Measurements from ENCODE around the gene CBR1. TPM values are rescaled to one million over a fixed set of nuclear protein-coding genes. Genes with fewer than 3 reads are reported as not detected.

Gene CBR1
- total RNA-seq, 1 experiment from 2014 or later, result 297 TPM

- ChIA-PET CTCF (no interaction called here), POLR2A (ENCODE audit: unreplicated experiment) (no interaction called here)
- ATAC-seq (no peak), DNase-seq (no peak)
- H3F3A ChIP-seq (ENCODE audit: low read length, unreplicated experiment), result no peaks in the 10 kb centered on the region
- TF ChIP-seq EZH2phosphoT487 (IDR thresholded peaks at IDR 0.05; ENCODE audit: borderline replicate concordance, low read length) (no peak), EZH2 (IDR thresholded peaks at IDR 0.05; ENCODE audit: low read length, unreplicated experiment) (no peak)
- TF ChIP-seq, protein P1, sequence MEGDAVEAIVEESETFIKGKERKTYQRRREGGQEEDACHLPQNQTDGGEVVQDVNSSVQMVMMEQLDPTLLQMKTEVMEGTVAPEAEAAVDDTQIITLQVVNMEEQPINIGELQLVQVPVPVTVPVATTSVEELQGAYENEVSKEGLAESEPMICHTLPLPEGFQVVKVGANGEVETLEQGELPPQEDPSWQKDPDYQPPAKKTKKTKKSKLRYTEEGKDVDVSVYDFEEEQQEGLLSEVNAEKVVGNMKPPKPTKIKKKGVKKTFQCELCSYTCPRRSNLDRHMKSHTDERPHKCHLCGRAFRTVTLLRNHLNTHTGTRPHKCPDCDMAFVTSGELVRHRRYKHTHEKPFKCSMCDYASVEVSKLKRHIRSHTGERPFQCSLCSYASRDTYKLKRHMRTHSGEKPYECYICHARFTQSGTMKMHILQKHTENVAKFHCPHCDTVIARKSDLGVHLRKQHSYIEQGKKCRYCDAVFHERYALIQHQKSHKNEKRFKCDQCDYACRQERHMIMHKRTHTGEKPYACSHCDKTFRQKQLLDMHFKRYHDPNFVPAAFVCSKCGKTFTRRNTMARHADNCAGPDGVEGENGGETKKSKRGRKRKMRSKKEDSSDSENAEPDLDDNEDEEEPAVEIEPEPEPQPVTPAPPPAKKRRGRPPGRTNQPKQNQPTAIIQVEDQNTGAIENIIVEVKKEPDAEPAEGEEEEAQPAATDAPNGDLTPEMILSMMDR (conservative IDR thresholded peaks at IDR 0.05; ENCODE audit: low read depth, low read length), result no peak
- H4K20me1 ChIP-seq (ENCODE audit: low read length), result no peaks in the 10 kb centered on the region
- no peak overlapping the region for H2AFZ ChIP-seq (ENCODE audit: low read length)
- intact Hi-C loops (cut with micrococcal nuclease), result loop anchor here (2.0 to 10.0 kb wide), 4 partner anchors 83 to 1145 kb away; no protein-coding TSS in a partner anchor
- no peaks in the 10 kb centered on the region for H3K4me1 ChIP-seq (ENCODE audit: insufficient read depth, low read length)
- H3K9me3 ChIP-seq (ENCODE audit: low read length), result no peaks in the 10 kb centered on the region
- no peaks in the 10 kb centered on the region for H3K9me2 ChIP-seq (replicated peaks; ENCODE audit: low read length)
- no peak overlapping the region for H3K4me2 ChIP-seq (ENCODE audit: low read length)
- H3K79me2 ChIP-seq (ENCODE audit: low read length), result no peaks in the 10 kb centered on the region
- no peak overlapping the region for H3K27ac ChIP-seq (ENCODE audit: low read length)
- no peak overlapping the region for H3K9ac ChIP-seq (ENCODE audit: low read length)
- H3K4me3 ChIP-seq (ENCODE audit: low read length), result no peak overlapping the region
- H3K27me3 ChIP-seq (ENCODE audit: low read length), result no peaks in the 10 kb centered on the region
- H3K36me3 ChIP-seq (ENCODE audit: low read depth, low read length), result no peaks in the 10 kb centered on the region
- no TSS peak for BruUV-seq (replicated peaks)
Measured at GRCh38 chr21:36029309-36029708, 40.5 kb upstream of the CBR1 start.

- Histone ChIP-seq H4K20me1 (ENCODE audit: low read length) (no peaks in the 10 kb centered on the region), H3K79me2 (ENCODE audit: low read length) (no peaks in the 10 kb centered on the region), H3K4me3 (ENCODE audit: low read length) (no peak overlapping the region), H2AFZ (ENCODE audit: low read length) (no peak overlapping the region), H3K9me2 (replicated peaks; ENCODE audit: low read length) (no peaks in the 10 kb centered on the region), H3K9me3 (ENCODE audit: low read length) (no peaks in the 10 kb centered on the region), H3K27ac (ENCODE audit: low read length) (no peak overlapping the region), H3K4me1 (ENCODE audit: insufficient read depth, low read length) (no peaks in the 10 kb centered on the region), H3F3A (ENCODE audit: low read length, unreplicated experiment) (no peaks in the 10 kb centered on the region), H3K9ac (ENCODE audit: low read length) (no peak overlapping the region), H3K27me3 (ENCODE audit: low read length) (no peaks in the 10 kb centered on the region), H3K4me2 (ENCODE audit: low read length) (no peak overlapping the region), H3K36me3 (ENCODE audit: low read depth, low read length) (peaks cover 8% of the 10 kb centered on the region)
- intact Hi-C loops (cut with micrococcal nuclease), result no loop called here
- BruUV-seq (replicated peaks), result no TSS peak
- CTCF ChIA-PET, result no interaction called here
- ATAC-seq (no peak), DNase-seq (peak; percentile 11)
- TF ChIP-seq EZH2phosphoT487 (IDR thresholded peaks at IDR 0.05; ENCODE audit: borderline replicate concordance, low read length) (no peak), EZH2 (IDR thresholded peaks at IDR 0.05; ENCODE audit: low read length, unreplicated experiment) (no peak)
- TF ChIP-seq, protein P1 (conservative IDR thresholded peaks at IDR 0.05; ENCODE audit: low read depth, low read length), result no peak
- POLR2A ChIA-PET (ENCODE audit: unreplicated experiment), result no interaction called here
Measured at GRCh38 chr21:36030581-36031189, 39.1 kb upstream of the CBR1 start.

DNA sequence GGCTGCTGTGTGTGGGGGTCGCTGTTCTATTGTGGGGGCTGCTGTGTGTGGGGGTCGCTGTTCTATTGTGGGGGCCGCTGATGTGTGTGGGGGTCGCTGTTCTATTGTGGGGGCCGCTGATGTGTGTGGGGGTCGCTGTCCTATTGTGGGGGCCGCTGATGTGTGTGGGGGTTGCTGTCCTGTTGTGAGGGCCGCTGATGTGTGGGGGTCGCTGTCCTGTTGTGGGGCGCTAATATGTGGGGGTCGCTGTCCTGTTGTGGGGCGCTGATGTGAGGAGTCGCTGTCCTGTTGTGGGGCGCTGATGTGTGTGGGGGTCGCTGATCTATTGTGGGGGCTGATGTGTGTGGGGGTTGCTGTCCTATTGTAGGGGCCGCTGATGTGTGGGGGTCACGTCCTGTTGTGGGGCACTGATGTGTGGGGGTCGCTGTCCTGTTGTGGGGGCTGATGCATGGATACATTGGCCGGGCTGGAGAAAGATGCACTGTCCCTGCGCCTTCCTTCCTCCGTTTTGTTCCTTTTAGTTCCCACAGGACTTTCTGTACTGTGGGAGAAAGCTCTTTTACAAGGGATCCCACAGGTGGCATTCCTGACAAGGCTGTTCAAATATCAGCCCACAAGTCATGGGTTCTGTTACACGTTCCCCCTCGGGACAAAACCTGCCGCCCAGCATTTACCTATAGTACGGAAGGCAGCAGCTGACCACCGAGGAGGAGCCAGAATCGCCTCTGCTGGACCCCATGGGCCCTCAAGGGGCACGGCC is 37.0 kb upstream of the CBR1 start:
- no peaks in the 10 kb centered on the region for H3K27me3 ChIP-seq (ENCODE audit: low read length)
- intact Hi-C loops (cut with micrococcal nuclease), result no loop called here
- no peak overlapping the region for H3K27ac ChIP-seq (ENCODE audit: low read length)
- H2AFZ ChIP-seq (ENCODE audit: low read length), result no peak overlapping the region
- ATAC-seq, result no peak
- H3K4me2 ChIP-seq (ENCODE audit: low read length), result no peak overlapping the region
- H3K4me3 ChIP-seq (ENCODE audit: low read length), result no peak overlapping the region
- CTCF ChIA-PET, result interaction anchor here (0.6 kb wide), 1 partner anchor 80 kb away, joined by 3 read pairs; no protein-coding TSS in a partner anchor
- BruUV-seq (replicated peaks), result no TSS peak
- no peak overlapping the region for H3K9ac ChIP-seq (ENCODE audit: low read length)
- POLR2A ChIA-PET (ENCODE audit: unreplicated experiment), result no interaction called here
- TF ChIP-seq EZH2phosphoT487 (IDR thresholded peaks at IDR 0.05; ENCODE audit: borderline replicate concordance, low read length) (no peak), EZH2 (IDR thresholded peaks at IDR 0.05; ENCODE audit: low read length, unreplicated experiment) (no peak)
- TF ChIP-seq, protein P1 (conservative IDR thresholded peaks at IDR 0.05; ENCODE audit: low read depth, low read length), result no peak
- no peaks in the 10 kb centered on the region for H3K79me2 ChIP-seq (ENCODE audit: low read length)
- no peak for DNase-seq
- no peaks in the 10 kb centered on the region for H3K9me2 ChIP-seq (replicated peaks; ENCODE audit: low read length)
- no peaks in the 10 kb centered on the region for H4K20me1 ChIP-seq (ENCODE audit: low read length)
- H3K36me3 ChIP-seq (ENCODE audit: low read depth, low read length), result peaks cover 16% of the 10 kb centered on the region
- no peaks in the 10 kb centered on the region for H3K9me3 ChIP-seq (ENCODE audit: low read length)
- no peaks in the 10 kb centered on the region for H3F3A ChIP-seq (ENCODE audit: low read length, unreplicated experiment)
- no peaks in the 10 kb centered on the region for H3K4me1 ChIP-seq (ENCODE audit: insufficient read depth, low read length)

Measured in PC-3 (cell line).